HepG2 (cell line): Measurements from ENCODE around the gene GPBAR1.

Source experiments
- EZH2 ChIP-seq: conservative IDR thresholded peaks from 2 replicates; pipeline ENCODE4 v1.6.1; 2012; ENCODE audit warnings: mild to moderate bottlenecking, low read depth, low read length, moderate library complexity
- KLF16 ChIP-seq, 2 experiments: sonication (generic) in 1 of 2; formaldehyde crosslinking in 1 of 2; IDR thresholded peaks; 2 replicates each; pipeline versions ENCODE4 v1.6.1 to v1.8.0; 2016 to 2023; ENCODE audit warnings: missing genetic modification reagents in 2 of 2, missing compliant biosample characterization in 1 of 2
- ZNF564 ChIP-seq: sonication (generic); formaldehyde crosslinking; IDR thresholded peaks from 2 replicates; pipeline ENCODE4 v1.8.1; 2023; ENCODE audit warnings: mild to moderate bottlenecking, missing genetic modification reagents
- ZNF788 ChIP-seq: sonication (generic); formaldehyde crosslinking; IDR thresholded peaks from 2 replicates; pipeline ENCODE4 v1.5.0; 2020; ENCODE audit warnings: mild to moderate bottlenecking, missing genetic modification reagents, borderline replicate concordance
- ZNF816 ChIP-seq: sonication (generic); formaldehyde crosslinking; IDR thresholded peaks from 2 replicates; pipeline ENCODE4 v1.8.0; 2022; ENCODE audit warnings: missing genetic modification reagents, mild to moderate bottlenecking, borderline replicate concordance

- TF ChIP-seq ZNF788 (CRISPR knock-in tag) (no peak), EZH2 (no peak), ZNF816 (no peak), ZNF564 (CRISPR knock-in tag) (no peak), KLF16 (CRISPR knock-in tag; IDR thresholded peaks at IDR 0.05) (no peak)
Measured at GRCh38 chr2:218233543-218233942, 27.3 kb upstream of the GPBAR1 start.
